HEK293 (cell line): ENCODE results near the gene OR10A3.

Experiments
- HOXA7 ChIP-seq: sonication (generic); formaldehyde crosslinking; IDR thresholded peaks from 2 replicates; pipeline ENCODE4 v1.8.1; 2022; ENCODE audit warnings: missing genetic modification reagents, borderline replicate concordance
- ZBTB1 ChIP-seq: fragments of 450-650 bp; formaldehyde crosslinking; IDR thresholded peaks from 2 replicates; pipeline ENCODE4 v1.5.1; 2016; ENCODE audit warnings: missing biosample characterization, missing genetic modification characterization
- ZBTB8A ChIP-seq: fragments of 450-650 bp; formaldehyde crosslinking; IDR thresholded peaks from 2 replicates; pipeline ENCODE4 v1.5.1; 2016; ENCODE audit warnings: missing biosample characterization, missing genetic modification characterization
- ZFP41 ChIP-seq: fragments of 450-650 bp; formaldehyde crosslinking; IDR thresholded peaks from 2 replicates; pipeline ENCODE4 v1.5.1; 2016; ENCODE audit warnings: missing biosample characterization, missing genetic modification characterization, borderline replicate concordance
- ZNF133 ChIP-seq: fragments of 450-650 bp; formaldehyde crosslinking; IDR thresholded peaks from 2 replicates; pipeline ENCODE4 v1.5.1; 2016; ENCODE audit warnings: missing biosample characterization, missing genetic modification characterization
- ZNF555 ChIP-seq: fragments of 450-650 bp; formaldehyde crosslinking; conservative IDR thresholded peaks from 2 replicates; pipeline ENCODE4 v1.5.1; 2017; ENCODE audit warnings: missing biosample characterization, mild to moderate bottlenecking, missing genetic modification characterization, inconsistent platforms
- TF ChIP-seq, protein P1 (sequence below): fragments of 450-650 bp; formaldehyde crosslinking; IDR thresholded peaks from 2 replicates; pipeline ENCODE4 v1.5.1; 2016; ENCODE audit warnings: missing biosample characterization, missing genetic modification characterization
- TF ChIP-seq, protein P2 (sequence below): fragments of 450-650 bp; formaldehyde crosslinking; IDR thresholded peaks from 2 replicates; pipeline ENCODE4 v1.5.1; 2016; ENCODE audit warnings: missing biosample characterization, missing genetic modification characterization

- TF ChIP-seq, protein P1, sequence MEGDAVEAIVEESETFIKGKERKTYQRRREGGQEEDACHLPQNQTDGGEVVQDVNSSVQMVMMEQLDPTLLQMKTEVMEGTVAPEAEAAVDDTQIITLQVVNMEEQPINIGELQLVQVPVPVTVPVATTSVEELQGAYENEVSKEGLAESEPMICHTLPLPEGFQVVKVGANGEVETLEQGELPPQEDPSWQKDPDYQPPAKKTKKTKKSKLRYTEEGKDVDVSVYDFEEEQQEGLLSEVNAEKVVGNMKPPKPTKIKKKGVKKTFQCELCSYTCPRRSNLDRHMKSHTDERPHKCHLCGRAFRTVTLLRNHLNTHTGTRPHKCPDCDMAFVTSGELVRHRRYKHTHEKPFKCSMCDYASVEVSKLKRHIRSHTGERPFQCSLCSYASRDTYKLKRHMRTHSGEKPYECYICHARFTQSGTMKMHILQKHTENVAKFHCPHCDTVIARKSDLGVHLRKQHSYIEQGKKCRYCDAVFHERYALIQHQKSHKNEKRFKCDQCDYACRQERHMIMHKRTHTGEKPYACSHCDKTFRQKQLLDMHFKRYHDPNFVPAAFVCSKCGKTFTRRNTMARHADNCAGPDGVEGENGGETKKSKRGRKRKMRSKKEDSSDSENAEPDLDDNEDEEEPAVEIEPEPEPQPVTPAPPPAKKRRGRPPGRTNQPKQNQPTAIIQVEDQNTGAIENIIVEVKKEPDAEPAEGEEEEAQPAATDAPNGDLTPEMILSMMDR: no peak
- TF ChIP-seq HOXA7 (CRISPR knock-in tag): no peak
- TF ChIP-seq ZFP41 (tag by site-specific recombination): no peak
- no peak for TF ChIP-seq ZNF555 (tag by site-specific recombination)
- TF ChIP-seq ZNF133 (tag by site-specific recombination): no peak
- TF ChIP-seq ZBTB1 (tag by site-specific recombination): no peak
- no peak for TF ChIP-seq ZBTB8A (tag by site-specific recombination)
- TF ChIP-seq, protein P2, sequence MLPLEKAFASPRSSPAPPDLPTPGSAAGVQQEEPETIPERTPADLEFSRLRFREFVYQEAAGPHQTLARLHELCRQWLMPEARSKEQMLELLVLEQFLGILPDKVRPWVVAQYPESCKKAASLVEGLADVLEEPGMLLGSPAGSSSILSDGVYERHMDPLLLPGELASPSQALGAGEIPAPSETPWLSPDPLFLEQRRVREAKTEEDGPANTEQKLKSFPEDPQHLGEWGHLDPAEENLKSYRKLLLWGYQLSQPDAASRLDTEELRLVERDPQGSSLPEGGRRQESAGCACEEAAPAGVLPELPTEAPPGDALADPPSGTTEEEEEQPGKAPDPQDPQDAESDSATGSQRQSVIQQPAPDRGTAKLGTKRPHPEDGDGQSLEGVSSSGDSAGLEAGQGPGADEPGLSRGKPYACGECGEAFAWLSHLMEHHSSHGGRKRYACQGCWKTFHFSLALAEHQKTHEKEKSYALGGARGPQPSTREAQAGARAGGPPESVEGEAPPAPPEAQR: no peak
Observed at GRCh38 chr11:7981619-7982157, 40.2 kb upstream of the OR10A3 start.
